HepG2 (cell line): ENCODE measurements around the gene SLC9A1. TPM values are rescaled to one million over a fixed set of nuclear protein-coding genes. Genes with fewer than 3 reads are reported as not detected.
A peak's percentile ranks its signal among the peaks of the same experiment; 100 is the strongest.

Source experiments
- ATF7-NPFF ChIP-seq: sonication (generic); formaldehyde crosslinking; IDR thresholded peaks from 2 replicates; pipeline ENCODE4 v1.8.1; 2023; ENCODE audit warnings: mild to moderate bottlenecking, low read depth, missing genetic modification reagents, moderate library complexity
- DNMT3B ChIP-seq: conservative IDR thresholded peaks from 2 replicates; pipeline ENCODE4 v1.6.1; 2016; ENCODE audit warnings: missing biosample characterization, control low read depth
- EZH2 ChIP-seq: conservative IDR thresholded peaks from 2 replicates; pipeline ENCODE4 v1.6.1; 2012; ENCODE audit warnings: mild to moderate bottlenecking, low read depth, low read length, moderate library complexity
- HNF4G ChIP-seq, 2 experiments: sonication (generic) in 1 of 2; formaldehyde crosslinking in 1 of 2; IDR thresholded peaks; 2 replicates each; pipeline versions ENCODE4 v1.4.0 to v1.6.1; 2011 to 2020; ENCODE audit warnings: borderline replicate concordance in 2 of 2, low read depth in 2 of 2, mild to moderate bottlenecking in 2 of 2, low read length in 1 of 2, missing genetic modification reagents in 1 of 2, moderate library complexity in 1 of 2
- SRY ChIP-seq: sonication (generic); formaldehyde crosslinking; IDR thresholded peaks from 2 replicates; pipeline ENCODE4 v1.8.0; 2022; ENCODE audit warnings: mild to moderate bottlenecking, missing genetic modification reagents
- TCF12 ChIP-seq, 2 experiments: fragments of 450-650 bp in 1 of 2; sonication (generic) in 1 of 2; formaldehyde crosslinking in 1 of 2; IDR thresholded peaks; 2 replicates each; pipeline versions ENCODE4 v1.6.1 to v1.8.0; 2017 to 2022; ENCODE audit warnings: antibody characterized with exemption in 1 of 2, mild to moderate bottlenecking in 1 of 2, missing genetic modification reagents in 1 of 2, moderate library complexity in 1 of 2
- polyA plus RNA-seq, 8 experiments: library from polyadenylated mRNA; depleted of rRNA in 3 of 8; stranded (reverse) in 7 of 8; unstranded in 1 of 8; fragments of >200 nt; fragmentation: Illumina TruSeq in 4 of 8; extraction: Trizol in 4 of 8; gene quantifications; 2 replicates each; pipeline versions ENCODE4 v1.2.1 to v1.2.3, GENCODE V29; 2011 to 2016; ENCODE audit warnings: low read depth in 4 of 8, missing spikeins in 1 of 8, mixed read lengths in 1 of 8; ENCODE audit not compliant: insufficient read depth in 1 of 8
- total RNA-seq, 5 experiments: library from RNA; depleted of rRNA; stranded (reverse); fragments of >200 nt; fragmentation: Illumina TruSeq; extraction: Trizol; gene quantifications; 2 replicates each; pipeline ENCODE4 v1.2.3, GENCODE V29; 2016; ENCODE audit warnings: low read depth in 1 of 5
- TF ChIP-seq, protein P1 (sequence below), 2 experiments: sonication (generic) in 1 of 2; formaldehyde crosslinking in 1 of 2; IDR thresholded peaks; 2 replicates each; pipeline versions ENCODE4 v1.4.0 to v1.6.1; 2016 to 2020; ENCODE audit warnings: borderline replicate concordance in 1 of 2, low read depth in 1 of 2, mild to moderate bottlenecking in 1 of 2, missing genetic modification reagents in 1 of 2
- TF ChIP-seq, protein P2 (sequence below): sonication (generic); formaldehyde crosslinking; IDR thresholded peaks from 2 replicates; pipeline ENCODE4 v1.4.0; 2020; ENCODE audit warnings: low read depth, mild to moderate bottlenecking, missing genetic modification reagents
- TF ChIP-seq, protein P3 (sequence below): sonication (generic); formaldehyde crosslinking; IDR thresholded peaks from 2 replicates; pipeline ENCODE4 v1.5.1; 2020; ENCODE audit warnings: missing genetic modification reagents, mild to moderate bottlenecking, borderline replicate concordance
- TF ChIP-seq, protein P4 (sequence below): sonication (generic); formaldehyde crosslinking; IDR thresholded peaks from 2 replicates; pipeline ENCODE4 v1.4.0; 2020; ENCODE audit warnings: missing genetic modification reagents
- TF ChIP-seq, protein P5 (sequence below): IDR thresholded peaks from 2 replicates; pipeline ENCODE4 v1.6.1; 2016

Gene SLC9A1
- total and polyA plus RNA-seq, 2 of the 13 experiments (the other 11 are each of a cell fraction or from before 2014, with no cell fraction given) = 1.4 to 2.9 TPM

DNA sequence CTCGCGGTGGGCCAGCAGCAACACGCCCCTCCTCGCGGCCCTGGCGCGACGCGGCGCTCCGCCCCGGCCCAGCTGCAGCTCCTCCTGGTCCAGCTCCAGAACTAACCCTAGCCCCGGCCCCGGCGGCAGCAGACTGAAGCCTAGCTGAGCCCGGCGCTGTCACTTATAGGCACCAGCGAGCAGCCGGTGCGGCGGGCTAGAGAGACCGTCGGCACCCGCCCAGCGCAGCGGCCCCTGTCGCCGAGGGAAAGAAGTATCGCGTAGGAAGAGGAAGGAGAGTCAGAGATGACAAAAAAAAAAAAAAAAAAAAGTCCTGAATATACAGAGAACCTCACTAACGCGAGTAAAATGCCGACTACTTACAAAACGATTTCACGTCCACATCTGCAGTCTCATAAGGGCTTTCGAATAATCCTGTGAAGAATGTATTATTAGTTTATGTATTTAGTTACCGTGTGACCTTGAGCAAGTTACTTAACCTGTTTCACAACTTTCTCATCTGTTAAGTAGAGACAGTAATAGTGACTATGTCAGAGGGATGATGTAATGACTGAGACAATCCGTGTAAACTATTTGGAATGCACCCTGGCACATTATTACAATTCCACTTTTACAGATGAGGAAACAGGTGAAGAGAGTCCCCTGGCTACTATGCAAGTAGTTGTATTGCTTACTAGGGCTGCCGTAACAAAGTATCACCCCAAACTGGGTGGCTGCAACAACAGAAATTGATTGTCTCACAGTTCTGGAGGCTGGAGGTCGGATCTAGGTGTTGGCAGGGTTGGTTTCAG is at the start of gene SLC9A1 (continued):
- TF ChIP-seq, protein P1, sequence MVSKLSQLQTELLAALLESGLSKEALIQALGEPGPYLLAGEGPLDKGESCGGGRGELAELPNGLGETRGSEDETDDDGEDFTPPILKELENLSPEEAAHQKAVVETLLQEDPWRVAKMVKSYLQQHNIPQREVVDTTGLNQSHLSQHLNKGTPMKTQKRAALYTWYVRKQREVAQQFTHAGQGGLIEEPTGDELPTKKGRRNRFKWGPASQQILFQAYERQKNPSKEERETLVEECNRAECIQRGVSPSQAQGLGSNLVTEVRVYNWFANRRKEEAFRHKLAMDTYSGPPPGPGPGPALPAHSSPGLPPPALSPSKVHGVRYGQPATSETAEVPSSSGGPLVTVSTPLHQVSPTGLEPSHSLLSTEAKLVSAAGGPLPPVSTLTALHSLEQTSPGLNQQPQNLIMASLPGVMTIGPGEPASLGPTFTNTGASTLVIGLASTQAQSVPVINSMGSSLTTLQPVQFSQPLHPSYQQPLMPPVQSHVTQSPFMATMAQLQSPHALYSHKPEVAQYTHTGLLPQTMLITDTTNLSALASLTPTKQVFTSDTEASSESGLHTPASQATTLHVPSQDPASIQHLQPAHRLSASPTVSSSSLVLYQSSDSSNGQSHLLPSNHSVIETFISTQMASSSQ (IDR thresholded peaks at IDR 0.05; ENCODE audit: low read depth) = peak; percentile 29; the same call in 1 of the 2 replicates
- TF ChIP-seq, protein P1 (CRISPR knock-in tag; IDR thresholded peaks at IDR 0.05; ENCODE audit: borderline replicate concordance) = peak; percentile 34; the same call in 1 of the 2 replicates
- no peak for TF ChIP-seq TCF12 (IDR thresholded peaks at IDR 0.05)
- TF ChIP-seq TCF12 (CRISPR knock-in tag; IDR thresholded peaks at IDR 0.05) = peak; percentile 49; the same call in 1 of the 2 replicates
- TF ChIP-seq, protein P2, sequence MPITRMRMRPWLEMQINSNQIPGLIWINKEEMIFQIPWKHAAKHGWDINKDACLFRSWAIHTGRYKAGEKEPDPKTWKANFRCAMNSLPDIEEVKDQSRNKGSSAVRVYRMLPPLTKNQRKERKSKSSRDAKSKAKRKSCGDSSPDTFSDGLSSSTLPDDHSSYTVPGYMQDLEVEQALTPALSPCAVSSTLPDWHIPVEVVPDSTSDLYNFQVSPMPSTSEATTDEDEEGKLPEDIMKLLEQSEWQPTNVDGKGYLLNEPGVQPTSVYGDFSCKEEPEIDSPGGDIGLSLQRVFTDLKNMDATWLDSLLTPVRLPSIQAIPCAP (CRISPR knock-in tag) = no peak
- TF ChIP-seq, protein P3, sequence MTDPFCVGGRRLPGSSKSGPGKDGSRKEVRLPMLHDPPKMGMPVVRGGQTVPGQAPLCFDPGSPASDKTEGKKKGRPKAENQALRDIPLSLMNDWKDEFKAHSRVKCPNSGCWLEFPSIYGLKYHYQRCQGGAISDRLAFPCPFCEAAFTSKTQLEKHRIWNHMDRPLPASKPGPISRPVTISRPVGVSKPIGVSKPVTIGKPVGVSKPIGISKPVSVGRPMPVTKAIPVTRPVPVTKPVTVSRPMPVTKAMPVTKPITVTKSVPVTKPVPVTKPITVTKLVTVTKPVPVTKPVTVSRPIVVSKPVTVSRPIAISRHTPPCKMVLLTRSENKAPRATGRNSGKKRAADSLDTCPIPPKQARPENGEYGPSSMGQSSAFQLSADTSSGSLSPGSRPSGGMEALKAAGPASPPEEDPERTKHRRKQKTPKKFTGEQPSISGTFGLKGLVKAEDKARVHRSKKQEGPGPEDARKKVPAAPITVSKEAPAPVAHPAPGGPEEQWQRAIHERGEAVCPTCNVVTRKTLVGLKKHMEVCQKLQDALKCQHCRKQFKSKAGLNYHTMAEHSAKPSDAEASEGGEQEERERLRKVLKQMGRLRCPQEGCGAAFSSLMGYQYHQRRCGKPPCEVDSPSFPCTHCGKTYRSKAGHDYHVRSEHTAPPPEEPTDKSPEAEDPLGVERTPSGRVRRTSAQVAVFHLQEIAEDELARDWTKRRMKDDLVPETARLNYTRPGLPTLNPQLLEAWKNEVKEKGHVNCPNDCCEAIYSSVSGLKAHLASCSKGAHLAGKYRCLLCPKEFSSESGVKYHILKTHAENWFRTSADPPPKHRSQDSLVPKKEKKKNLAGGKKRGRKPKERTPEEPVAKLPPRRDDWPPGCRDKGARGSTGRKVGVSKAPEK (CRISPR knock-in tag) = no peak
- peak; percentile 97; the same call in 1 of the 2 replicates for TF ChIP-seq SRY
- TF ChIP-seq, protein P4, sequence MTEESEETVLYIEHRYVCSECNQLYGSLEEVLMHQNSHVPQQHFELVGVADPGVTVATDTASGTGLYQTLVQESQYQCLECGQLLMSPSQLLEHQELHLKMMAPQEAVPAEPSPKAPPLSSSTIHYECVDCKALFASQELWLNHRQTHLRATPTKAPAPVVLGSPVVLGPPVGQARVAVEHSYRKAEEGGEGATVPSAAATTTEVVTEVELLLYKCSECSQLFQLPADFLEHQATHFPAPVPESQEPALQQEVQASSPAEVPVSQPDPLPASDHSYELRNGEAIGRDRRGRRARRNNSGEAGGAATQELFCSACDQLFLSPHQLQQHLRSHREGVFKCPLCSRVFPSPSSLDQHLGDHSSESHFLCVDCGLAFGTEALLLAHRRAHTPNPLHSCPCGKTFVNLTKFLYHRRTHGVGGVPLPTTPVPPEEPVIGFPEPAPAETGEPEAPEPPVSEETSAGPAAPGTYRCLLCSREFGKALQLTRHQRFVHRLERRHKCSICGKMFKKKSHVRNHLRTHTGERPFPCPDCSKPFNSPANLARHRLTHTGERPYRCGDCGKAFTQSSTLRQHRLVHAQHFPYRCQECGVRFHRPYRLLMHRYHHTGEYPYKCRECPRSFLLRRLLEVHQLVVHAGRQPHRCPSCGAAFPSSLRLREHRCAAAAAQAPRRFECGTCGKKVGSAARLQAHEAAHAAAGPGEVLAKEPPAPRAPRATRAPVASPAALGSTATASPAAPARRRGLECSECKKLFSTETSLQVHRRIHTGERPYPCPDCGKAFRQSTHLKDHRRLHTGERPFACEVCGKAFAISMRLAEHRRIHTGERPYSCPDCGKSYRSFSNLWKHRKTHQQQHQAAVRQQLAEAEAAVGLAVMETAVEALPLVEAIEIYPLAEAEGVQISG (CRISPR knock-in tag) = peak; percentile 100
- TF ChIP-seq, protein P5, sequence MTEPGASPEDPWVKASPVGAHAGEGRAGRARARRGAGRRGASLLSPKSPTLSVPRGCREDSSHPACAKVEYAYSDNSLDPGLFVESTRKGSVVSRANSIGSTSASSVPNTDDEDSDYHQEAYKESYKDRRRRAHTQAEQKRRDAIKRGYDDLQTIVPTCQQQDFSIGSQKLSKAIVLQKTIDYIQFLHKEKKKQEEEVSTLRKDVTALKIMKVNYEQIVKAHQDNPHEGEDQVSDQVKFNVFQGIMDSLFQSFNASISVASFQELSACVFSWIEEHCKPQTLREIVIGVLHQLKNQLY (CRISPR knock-in tag) = 0 out of 2 replicates have a peak, but pooled peaks have one; percentile 20
- peak; percentile 96 for TF ChIP-seq ATF7-NPFF (CRISPR knock-in tag)
- TF ChIP-seq DNMT3B (CRISPR knock-in tag) = no peak; the same call in 1 of the 2 replicates
- no peak for TF ChIP-seq EZH2
- TF ChIP-seq HNF4G (IDR thresholded peaks at IDR 0.05; ENCODE audit: borderline replicate concordance, low read depth, low read length) = no peak
- 0 out of 2 replicates have a peak, but pooled peaks have one; percentile 37 for TF ChIP-seq HNF4G (CRISPR knock-in tag; IDR thresholded peaks at IDR 0.05; ENCODE audit: borderline replicate concordance, low read depth)
